Breast epithelium (tissue), 3 donors: ENCODE data around the gene DDHD1.

Source experiments
- POLR2A ChIP-seq: fragments of 450-650 bp; IDR thresholded peaks from one replicate; pipeline ENCODE4 v1.6.1; 2016; ENCODE audit warnings: antibody characterized with exemption, mild to moderate bottlenecking, moderate library complexity
- TF ChIP-seq, protein P1 (sequence below), 3 donors: fragments of 450-650 bp; IDR thresholded peaks; one replicate each; pipeline ENCODE4 v1.5.1; 2016 to 2017; ENCODE audit warnings: antibody characterized with exemption in 3 of 3, mild to moderate bottlenecking in 3 of 3, moderate library complexity in 3 of 3

- TF ChIP-seq, protein P1, sequence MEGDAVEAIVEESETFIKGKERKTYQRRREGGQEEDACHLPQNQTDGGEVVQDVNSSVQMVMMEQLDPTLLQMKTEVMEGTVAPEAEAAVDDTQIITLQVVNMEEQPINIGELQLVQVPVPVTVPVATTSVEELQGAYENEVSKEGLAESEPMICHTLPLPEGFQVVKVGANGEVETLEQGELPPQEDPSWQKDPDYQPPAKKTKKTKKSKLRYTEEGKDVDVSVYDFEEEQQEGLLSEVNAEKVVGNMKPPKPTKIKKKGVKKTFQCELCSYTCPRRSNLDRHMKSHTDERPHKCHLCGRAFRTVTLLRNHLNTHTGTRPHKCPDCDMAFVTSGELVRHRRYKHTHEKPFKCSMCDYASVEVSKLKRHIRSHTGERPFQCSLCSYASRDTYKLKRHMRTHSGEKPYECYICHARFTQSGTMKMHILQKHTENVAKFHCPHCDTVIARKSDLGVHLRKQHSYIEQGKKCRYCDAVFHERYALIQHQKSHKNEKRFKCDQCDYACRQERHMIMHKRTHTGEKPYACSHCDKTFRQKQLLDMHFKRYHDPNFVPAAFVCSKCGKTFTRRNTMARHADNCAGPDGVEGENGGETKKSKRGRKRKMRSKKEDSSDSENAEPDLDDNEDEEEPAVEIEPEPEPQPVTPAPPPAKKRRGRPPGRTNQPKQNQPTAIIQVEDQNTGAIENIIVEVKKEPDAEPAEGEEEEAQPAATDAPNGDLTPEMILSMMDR (IDR thresholded peaks at IDR 0.05) = no peak
- TF ChIP-seq POLR2A = no peak
Observed at GRCh38 chr14:53047307-53048069, 105.6 kb downstream of the DDHD1 start.
